Mononuclear cell (primary cell): Measurements from ENCODE around the gene MYOG. TPM values are rescaled to one million over a fixed set of nuclear protein-coding genes. Genes with fewer than 3 reads are reported as not detected.

Experiments
- H3K27me3 ChIP-seq: 2 replicates; pipeline ENCODE4 v1.6.0; 2011; ENCODE audit warnings: low read length, control low read depth; ENCODE audit not compliant: insufficient read depth
- H3K4me1 ChIP-seq: 2 replicates; pipeline ENCODE4 v1.5.1; 2011; ENCODE audit warnings: mild to moderate bottlenecking, low read length, control low read depth; ENCODE audit not compliant: insufficient read depth
- H3K4me3 ChIP-seq: 2 replicates; pipeline ENCODE4 v1.5.1; 2011; ENCODE audit warnings: mild to moderate bottlenecking, low read length, moderate library complexity
- H3K9me3 ChIP-seq: 2 replicates; pipeline ENCODE4 v1.5.1; 2011; ENCODE audit warnings: low read depth, mild to moderate bottlenecking, control low read depth, low read length
- total RNA-seq: library from RNA; depleted of rRNA; stranded (reverse); fragments of >200 nt; gene quantifications from one replicate; pipeline ENCODE4 v1.2.3, GENCODE V29; 2012

Gene MYOG
- total RNA-seq, 1 donor = not detected

- no peaks in the 10 kb centered on the region for H3K9me3 ChIP-seq
- no peaks in the 10 kb centered on the region for H3K27me3 ChIP-seq
- no peaks in the 10 kb centered on the region for H3K4me1 ChIP-seq
- H3K4me3 ChIP-seq = no peak overlapping the region
Measured at GRCh38 chr1:203041351-203041932, 44.4 kb downstream of the MYOG start.

DNA sequence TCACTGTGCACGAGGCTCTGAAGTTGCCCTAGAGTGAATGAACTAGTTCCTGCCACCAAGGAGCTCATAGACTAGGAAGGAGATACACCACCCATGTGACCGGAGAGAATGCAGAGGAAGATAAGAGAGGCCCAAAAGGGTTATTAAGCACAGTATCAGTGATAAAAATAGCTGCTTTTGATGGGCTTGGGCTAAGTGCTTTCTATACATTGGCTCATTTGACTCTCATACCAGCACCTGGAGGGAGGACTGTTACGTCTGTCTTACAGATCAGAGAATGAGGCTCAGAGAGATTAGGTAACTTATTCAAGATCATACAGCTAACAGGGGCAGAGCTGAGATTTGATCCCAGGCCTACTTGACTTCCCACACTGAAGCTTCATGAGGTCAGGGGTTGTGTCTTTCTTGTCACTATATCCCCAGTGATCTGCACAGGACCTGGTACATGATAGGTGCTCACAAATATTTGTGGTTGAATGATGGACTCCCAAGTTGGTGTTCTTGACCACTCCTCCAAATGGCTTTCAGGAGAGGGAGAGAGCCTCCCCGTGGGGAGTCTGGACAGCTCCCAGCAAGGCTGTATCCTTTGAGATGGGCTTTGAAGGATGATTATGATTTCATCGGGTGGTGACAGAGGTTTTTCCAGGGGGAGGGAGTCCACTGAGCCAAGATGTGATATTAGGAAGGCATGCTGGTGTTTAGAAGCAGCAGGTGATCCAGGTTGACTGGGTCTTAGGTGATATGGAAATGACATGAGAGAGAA, 45.1 kb downstream of the MYOG start:
- no peaks in the 10 kb centered on the region for H3K27me3 ChIP-seq
- no peak overlapping the region for H3K4me3 ChIP-seq
- H3K4me1 ChIP-seq = no peaks in the 10 kb centered on the region
- H3K9me3 ChIP-seq = no peaks in the 10 kb centered on the region

DNA sequence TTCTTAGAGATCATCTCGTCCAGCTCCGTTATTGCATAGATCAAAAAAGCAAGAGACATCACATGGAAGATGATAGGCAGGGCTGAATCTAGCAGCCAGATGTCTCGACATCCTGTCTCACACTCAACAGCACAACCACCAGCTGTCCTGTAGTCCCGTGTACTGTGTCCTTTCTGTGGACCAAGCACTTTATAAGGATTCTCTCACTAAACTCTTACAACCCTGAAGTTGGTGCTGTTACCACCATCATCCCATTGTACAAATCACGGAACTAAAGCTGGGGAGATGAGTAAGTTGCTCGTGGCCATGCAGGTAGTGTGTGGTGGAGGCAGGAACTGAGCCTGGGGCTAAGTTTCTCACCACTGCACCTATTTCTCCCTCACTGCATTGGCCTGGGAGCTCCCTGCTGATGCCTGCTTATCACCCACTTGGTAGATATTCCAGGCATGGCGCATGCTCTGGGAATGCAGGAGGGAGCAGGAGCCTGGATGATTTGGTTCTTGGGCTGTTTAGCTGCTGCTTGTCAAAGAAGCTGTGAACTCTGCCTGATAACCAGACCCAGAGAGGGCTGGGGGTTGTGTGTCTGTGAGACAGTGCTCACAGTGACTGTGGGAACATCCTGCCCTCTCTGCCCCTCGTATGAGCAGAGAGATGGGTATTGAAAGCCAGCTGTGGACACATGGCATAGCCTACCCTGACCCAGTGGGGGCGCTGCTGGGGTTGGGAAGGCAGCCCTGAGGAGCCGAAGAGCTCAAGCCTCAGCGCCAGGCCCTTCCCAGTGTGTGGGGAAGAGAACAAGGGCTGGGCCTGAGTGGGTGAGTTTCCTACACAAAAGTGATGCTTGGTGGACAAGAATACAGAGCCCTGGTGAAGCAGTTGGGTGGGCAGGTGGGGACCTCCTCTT, 46.0 kb downstream of the MYOG start:
- Histone ChIP-seq H3K4me1 (no peaks in the 10 kb centered on the region), H3K9me3 (no peaks in the 10 kb centered on the region), H3K4me3 (no peak overlapping the region), H3K27me3 (no peaks in the 10 kb centered on the region)

- Histone ChIP-seq H3K9me3 (no peaks in the 10 kb centered on the region), H3K4me1 (no peaks in the 10 kb centered on the region), H3K27me3 (no peaks in the 10 kb centered on the region), H3K4me3 (no peak overlapping the region)
Measured at GRCh38 chr1:203038891-203039608, 46.8 kb downstream of the MYOG start.

- Histone ChIP-seq H3K27me3 (no peaks in the 10 kb centered on the region), H3K4me3 (no peak overlapping the region), H3K4me1 (no peaks in the 10 kb centered on the region), H3K9me3 (no peaks in the 10 kb centered on the region)
Measured at GRCh38 chr1:203038217-203038741, 47.5 kb downstream of the MYOG start.

- H3K4me3 ChIP-seq = no peak overlapping the region
- no peaks in the 10 kb centered on the region for H3K9me3 ChIP-seq
- no peaks in the 10 kb centered on the region for H3K27me3 ChIP-seq
- no peaks in the 10 kb centered on the region for H3K4me1 ChIP-seq
Measured at GRCh38 chr1:203037509-203038190, 48.2 kb downstream of the MYOG start.

DNA sequence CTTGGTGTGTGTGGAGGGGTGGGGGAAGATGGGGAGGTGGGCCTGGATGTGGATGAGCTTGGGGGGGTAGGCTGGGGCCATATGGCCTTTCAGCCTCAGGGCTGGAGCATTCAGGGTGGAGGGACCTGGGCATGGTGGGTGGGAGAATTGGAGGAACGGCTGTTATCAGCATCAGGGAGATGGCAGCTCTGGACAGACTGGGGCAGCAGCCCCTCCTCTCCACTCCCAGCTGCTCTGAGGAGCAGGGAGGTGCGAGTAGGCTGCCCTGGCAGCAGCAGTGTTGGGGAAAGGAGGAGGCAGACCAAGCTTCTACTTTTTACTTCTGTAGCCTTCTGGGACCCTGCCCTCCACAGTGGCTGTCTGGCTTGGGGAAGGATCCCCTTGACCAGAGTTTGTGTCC, 49.3 kb downstream of the MYOG start:
- Histone ChIP-seq H3K27me3 (no peaks in the 10 kb centered on the region), H3K9me3 (no peaks in the 10 kb centered on the region), H3K4me1 (no peaks in the 10 kb centered on the region), H3K4me3 (no peak overlapping the region)

GRCh38 chr1:203036135-203036534, 49.7 kb downstream of the MYOG start:
- Histone ChIP-seq H3K4me3 (no peak overlapping the region), H3K27me3 (no peaks in the 10 kb centered on the region), H3K9me3 (no peaks in the 10 kb centered on the region), H3K4me1 (no peaks in the 10 kb centered on the region)

- H3K4me3 ChIP-seq = no peak overlapping the region
- H3K4me1 ChIP-seq = no peaks in the 10 kb centered on the region
- no peaks in the 10 kb centered on the region for H3K9me3 ChIP-seq
- no peaks in the 10 kb centered on the region for H3K27me3 ChIP-seq
Measured at GRCh38 chr1:203035111-203036000, 50.5 kb downstream of the MYOG start.

DNA sequence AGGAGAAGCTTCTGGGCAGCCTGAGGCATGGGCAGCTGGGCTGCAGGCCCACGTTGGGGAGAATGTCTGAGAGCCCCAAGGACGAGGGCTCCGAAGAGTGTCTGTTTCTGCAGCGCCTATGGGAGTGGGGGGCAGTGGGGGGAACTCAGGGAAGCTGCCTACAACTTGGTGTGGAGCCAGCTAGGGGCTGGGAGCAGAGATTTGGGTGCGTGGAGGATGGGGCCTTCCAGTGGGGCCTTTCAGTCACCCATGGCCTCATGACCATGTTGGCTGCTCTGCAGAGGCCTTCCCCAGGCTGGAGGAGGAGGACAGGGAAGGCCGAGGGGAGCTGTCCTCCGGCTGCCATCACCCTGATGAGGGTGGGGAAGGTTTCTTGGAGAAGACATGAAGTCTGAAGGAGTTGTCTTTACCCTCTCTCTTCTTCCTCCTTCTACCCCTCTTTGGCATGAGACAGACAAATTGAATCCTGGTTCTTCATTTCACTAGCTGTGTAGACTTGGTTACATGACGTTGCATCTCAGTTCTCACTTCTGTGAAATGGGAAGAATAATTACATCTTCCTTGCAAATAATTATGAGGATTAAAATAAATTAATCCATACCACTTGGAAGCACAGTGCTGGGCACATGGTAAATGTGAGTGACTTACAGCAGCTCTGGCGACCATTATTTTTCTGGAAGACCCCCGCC, 51.2 kb downstream of the MYOG start:
- no peak overlapping the region for H3K4me3 ChIP-seq
- H3K27me3 ChIP-seq = no peaks in the 10 kb centered on the region
- H3K4me1 ChIP-seq = no peaks in the 10 kb centered on the region
- no peaks in the 10 kb centered on the region for H3K9me3 ChIP-seq

- Histone ChIP-seq H3K9me3 (no peaks in the 10 kb centered on the region), H3K27me3 (no peaks in the 10 kb centered on the region), H3K4me3 (no peak overlapping the region), H3K4me1 (no peaks in the 10 kb centered on the region)
Measured at GRCh38 chr1:203033917-203034316, 51.9 kb downstream of the MYOG start.

GRCh38 chr1:203033287-203033686, 52.5 kb downstream of the MYOG start:
- no peaks in the 10 kb centered on the region for H3K27me3 ChIP-seq
- H3K4me1 ChIP-seq = no peaks in the 10 kb centered on the region
- H3K9me3 ChIP-seq = no peaks in the 10 kb centered on the region
- H3K4me3 ChIP-seq = no peak overlapping the region
